Gastrocnemius medialis (tissue), 4 donors: Measurements from ENCODE around the gene ACVR1. TPM values are rescaled to one million over a fixed set of nuclear protein-coding genes. Genes with fewer than 3 reads are reported as not detected.

ENCODE experiments used
- ATAC-seq, 2 donors: fragments of 150-250 bp; one replicate each; pipeline ENCODE4 v1.9.1; 2016
- DNase-seq, 2 donors: peaks; one replicate each; pipeline ENCODE4 v3.0.0-alpha.2; 2019
- H3K27ac ChIP-seq, 4 donors: fragments of 200-600 bp; sonication (generic); 1 replicate in 1 of 4; 2 replicates in 3 of 4; pipeline ENCODE4 v1.5.1; 2016 to 2018; ENCODE audit warnings: mild to moderate bottlenecking in 2 of 4, moderate library complexity in 1 of 4
- H3K27me3 ChIP-seq, 3 donors: fragments of 200-600 bp; sonication (generic) in 2 of 3; 1 replicate in 1 of 3; 2 replicates in 2 of 3; pipeline versions ENCODE4 v1.5.1 to v1.6.0; 2016 to 2019; ENCODE audit warnings: mild to moderate bottlenecking in 1 of 3, moderate library complexity in 1 of 3
- H3K36me3 ChIP-seq, 2 donors: fragments of 200-600 bp; sonication (generic) in 1 of 2; one replicate each; pipeline ENCODE4 v1.5.1; 2017 to 2018
- H3K4me1 ChIP-seq, 2 donors: fragments of 200-600 bp; sonication (generic) in 1 of 2; one replicate each; pipeline ENCODE4 v1.5.1; 2016 to 2017; ENCODE audit warnings: mild to moderate bottlenecking in 2 of 2
- H3K4me3 ChIP-seq, 4 donors: fragments of 200-600 bp; sonication (generic) in 3 of 4; 1 replicate in 1 of 4; 2 replicates in 3 of 4; pipeline ENCODE4 v1.5.1; 2016 to 2019; ENCODE audit warnings: mild to moderate bottlenecking in 2 of 4
- H3K9me3 ChIP-seq, 3 donors: fragments of 200-600 bp; sonication (generic) in 2 of 3; 1 replicate in 1 of 3; 2 replicates in 2 of 3; pipeline ENCODE4 v1.5.1; 2016 to 2019
- CTCF ChIP-seq, 5 experiments: fragments of 450-650 bp in 3 of 5; fragments of 200-600 bp in 2 of 5; sonication (generic) in 2 of 5; IDR thresholded peaks in 4 of 5; conservative IDR thresholded peaks in 1 of 5; 1 replicate in 4 of 5; 2 replicates in 1 of 5; pipeline ENCODE4 v1.5.1; 2016 to 2019; ENCODE audit warnings: antibody characterized with exemption in 5 of 5, mild to moderate bottlenecking in 3 of 5, moderate library complexity in 3 of 5
- POLR2A ChIP-seq, 2 donors: fragments of 450-650 bp; IDR thresholded peaks; one replicate each; pipeline ENCODE4 v1.6.1; 2017; ENCODE audit warnings: antibody characterized with exemption in 2 of 2, mild to moderate bottlenecking in 2 of 2, moderate library complexity in 2 of 2
- in situ Hi-C, 4 donors: fragments of 200-750 bp; cut with MboI; loops; one replicate each; pipeline versions ENCODE4 v1.15.0 to v1.8.0; 2017; ENCODE audit warnings: low sequenced_read_pairs in 4 of 4
- intact Hi-C: fragments of 100-400 bp; cut with DNase I; formaldehyde crosslinking; loops from one replicate; pipeline ENCODE4 v1.15.1; 2023; ENCODE audit warnings: low total_unique reads
- total RNA-seq, 4 donors: library from RNA; depleted of rRNA; stranded (reverse); fragments of >200 nt; gene quantifications; one replicate each; pipeline versions ENCODE4 v1.1.0 to v1.2.3, GENCODE V29; 2016

ACVR1 gene
- total RNA-seq, 4 donors from 2014 or later, result 10.8 to 18.4 (median 12.2) TPM

- TF ChIP-seq POLR2A (IDR thresholded peaks at IDR 0.05) (no peak), CTCF (IDR thresholded peaks at IDR 0.05 in 4 of 5, conservative IDR thresholded peaks at IDR 0.05 in 1 of 5) (no peak)
- H3K27ac ChIP-seq, result peak overlapping the region; percentile 83 to 91 (median 90)
- no peaks in the 10 kb centered on the region for H3K9me3 ChIP-seq
- in situ Hi-C loops (no loop called here), intact Hi-C loops (no loop called here)
- no peaks in the 10 kb centered on the region for H3K36me3 ChIP-seq
- H3K4me1 ChIP-seq, result peaks cover 66 to 80% of the 10 kb centered on the region in 2 donors
- no peak overlapping the region for H3K4me3 ChIP-seq
- DNase-seq, result no peak
- no peaks in the 10 kb centered on the region for H3K27me3 ChIP-seq
- no peak for ATAC-seq
These were observed 33.0 kb downstream of the ACVR1 start for GRCh38 chr2:157843081-157843480.

- H3K4me1 ChIP-seq, result peaks cover 73 to 80% of the 10 kb centered on the region in 2 donors
- peak overlapping the region; percentile 83 to 91 (median 90) for H3K27ac ChIP-seq
- DNase-seq (no peak), ATAC-seq (peak in 1 of 2 donors; percentile 56)
- intact Hi-C loops (no loop called here), in situ Hi-C loops (no loop called here)
- H3K4me3 ChIP-seq, result no peak overlapping the region
- H3K36me3 ChIP-seq, result no peaks in the 10 kb centered on the region
- TF ChIP-seq POLR2A (IDR thresholded peaks at IDR 0.05) (no peak), CTCF (IDR thresholded peaks at IDR 0.05 in 4 of 5, conservative IDR thresholded peaks at IDR 0.05 in 1 of 5) (no peak)
- H3K9me3 ChIP-seq, result no peaks in the 10 kb centered on the region
- no peaks in the 10 kb centered on the region for H3K27me3 ChIP-seq
These were observed 33.8 kb downstream of the ACVR1 start for GRCh38 chr2:157842106-157842879.

- Histone ChIP-seq H3K27me3 (no peaks in the 10 kb centered on the region), H3K4me3 (no peak overlapping the region), H3K36me3 (no peaks in the 10 kb centered on the region), H3K9me3 (no peaks in the 10 kb centered on the region), H3K27ac (peak overlapping the region; percentile 83 to 91 (median 90)), H3K4me1 (peaks cover 77 to 85% of the 10 kb centered on the region in 2 donors)
- intact Hi-C loops (no loop called here), in situ Hi-C loops (no loop called here)
- no peak for TF ChIP-seq CTCF (IDR thresholded peaks at IDR 0.05 in 4 of 5, conservative IDR thresholded peaks at IDR 0.05 in 1 of 5)
- TF ChIP-seq POLR2A (IDR thresholded peaks at IDR 0.05), result no peak
- DNase-seq (no peak), ATAC-seq (no peak)
These were observed 34.6 kb downstream of the ACVR1 start for GRCh38 chr2:157841485-157841884.

- intact Hi-C loops, result no loop called here
- H3K4me3 ChIP-seq, result peak overlapping the region in 1 of 4 donors; percentile 4
These were observed 35.5 kb downstream of the ACVR1 start for GRCh38 chr2:157840568-157841156.

More at GRCh38 chr2:157840568-157841156, 35.5 kb downstream of the ACVR1 start:
- TF ChIP-seq POLR2A (IDR thresholded peaks at IDR 0.05) (no peak), CTCF (IDR thresholded peaks at IDR 0.05 in 4 of 5, conservative IDR thresholded peaks at IDR 0.05 in 1 of 5) (peak in 3 of 5 experiments; percentile 23 to 45 (median 29))
- Histone ChIP-seq H3K4me1 (peaks cover 82 to 93% of the 10 kb centered on the region in 2 donors), H3K9me3 (no peaks in the 10 kb centered on the region), H3K36me3 (no peaks in the 10 kb centered on the region), H3K27ac (peak overlapping the region; percentile 83 to 91 (median 90)), H3K27me3 (no peaks in the 10 kb centered on the region)
- DNase-seq (peak; percentile 84 to 86), ATAC-seq (peak; percentile 31 to 45)
- in situ Hi-C loops, result no loop called here
